GM18868 (cell line): ENCODE data around the gene GATAD2B.
"Not testable (repeated sequence)": the region's sequence is repeated elsewhere in the genome, so short reads cannot be mapped to it uniquely, and the experiment has no call there.

Experiments used
- ATAC-seq: cut with Tn5 transposase; IDR thresholded peaks from one replicate; pipeline ENCODE4 v1.9.1; 2021; ENCODE audit warnings: mild to moderate bottlenecking, moderate library complexity; ENCODE audit not compliant: unreplicated experiment

Gene GATAD2B

GRCh38 chr1:153932156-153933131 is 9.7 kb upstream of the GATAD2B start:
- ATAC-seq = no peak

- no peak for ATAC-seq
These were observed 7.5 kb upstream of the GATAD2B start for GRCh38 chr1:153929981-153930948.

DNA sequence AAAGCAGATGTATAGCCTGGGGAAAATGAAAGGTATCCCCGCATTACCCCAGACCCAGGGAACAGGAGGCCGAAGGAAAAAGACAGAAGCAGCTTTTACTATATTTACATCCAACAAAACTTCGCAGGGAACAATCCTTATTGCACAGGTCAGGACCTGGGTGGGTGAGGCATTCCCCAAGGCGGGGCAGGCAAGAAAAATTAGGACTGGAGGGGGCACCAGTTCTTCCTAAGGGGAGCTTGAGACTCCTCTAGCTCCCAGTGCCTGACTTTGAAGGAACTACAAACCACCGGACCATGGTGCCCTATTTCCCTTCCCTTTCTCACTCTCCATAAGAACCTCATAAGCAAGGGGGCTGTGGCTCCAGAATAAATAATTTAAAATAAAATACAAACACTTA is 6.7 kb upstream of the GATAD2B start:
- ATAC-seq = no peak

- ATAC-seq = no peak
These were observed 6.1 kb upstream of the GATAD2B start for GRCh38 chr1:153928791-153929341.

DNA sequence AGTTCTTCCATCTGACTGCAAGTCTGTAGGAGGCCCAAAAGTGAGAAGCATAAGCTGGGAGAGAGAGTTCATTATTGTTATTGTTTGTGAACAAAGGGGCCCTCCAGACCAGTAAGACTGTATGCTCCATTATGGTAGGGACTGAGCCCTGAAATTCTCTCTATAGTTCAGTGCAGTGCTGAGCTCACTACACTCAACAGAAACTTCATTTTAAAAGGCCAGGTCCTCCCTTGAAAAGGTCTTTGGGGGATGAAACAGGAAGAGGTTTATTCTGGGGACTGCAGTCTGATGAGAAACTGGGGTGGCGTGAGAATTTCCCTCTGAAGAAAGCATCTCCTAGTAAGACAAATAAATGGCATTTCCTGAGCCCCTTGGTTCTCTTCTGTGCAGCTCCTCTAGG is 5.5 kb upstream of the GATAD2B start:
- no peak for ATAC-seq

DNA sequence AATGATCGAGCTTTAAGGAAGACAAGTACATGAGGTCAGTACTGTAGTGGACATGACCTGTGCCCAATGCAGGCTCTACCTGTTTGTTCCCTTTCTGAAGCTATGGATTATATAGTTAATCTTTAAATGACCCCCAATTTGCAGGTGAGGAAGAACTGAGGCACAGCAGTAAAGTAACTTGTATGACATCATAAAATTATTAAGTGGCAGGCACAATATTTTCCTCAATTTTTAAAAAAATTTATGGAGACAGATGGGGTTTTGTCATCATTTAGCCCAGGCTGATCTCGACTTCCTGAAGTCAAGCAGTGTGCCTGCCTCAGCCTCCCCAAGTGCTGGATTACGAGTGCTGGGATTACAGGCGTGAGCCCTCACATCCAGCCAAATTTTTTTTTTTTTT is 3.6 kb upstream of the GATAD2B start:
- ATAC-seq = no peak

- peak; percentile 24 for ATAC-seq
These were observed 448 bp downstream of the GATAD2B start for GRCh38 chr1:153922076-153922971.

GRCh38 chr1:153921803-153922075 is 1.0 kb downstream of the GATAD2B start:
- no peak for ATAC-seq

- ATAC-seq = no peak
These were observed 1.5 kb downstream of the GATAD2B start for GRCh38 chr1:153921080-153921802.

DNA sequence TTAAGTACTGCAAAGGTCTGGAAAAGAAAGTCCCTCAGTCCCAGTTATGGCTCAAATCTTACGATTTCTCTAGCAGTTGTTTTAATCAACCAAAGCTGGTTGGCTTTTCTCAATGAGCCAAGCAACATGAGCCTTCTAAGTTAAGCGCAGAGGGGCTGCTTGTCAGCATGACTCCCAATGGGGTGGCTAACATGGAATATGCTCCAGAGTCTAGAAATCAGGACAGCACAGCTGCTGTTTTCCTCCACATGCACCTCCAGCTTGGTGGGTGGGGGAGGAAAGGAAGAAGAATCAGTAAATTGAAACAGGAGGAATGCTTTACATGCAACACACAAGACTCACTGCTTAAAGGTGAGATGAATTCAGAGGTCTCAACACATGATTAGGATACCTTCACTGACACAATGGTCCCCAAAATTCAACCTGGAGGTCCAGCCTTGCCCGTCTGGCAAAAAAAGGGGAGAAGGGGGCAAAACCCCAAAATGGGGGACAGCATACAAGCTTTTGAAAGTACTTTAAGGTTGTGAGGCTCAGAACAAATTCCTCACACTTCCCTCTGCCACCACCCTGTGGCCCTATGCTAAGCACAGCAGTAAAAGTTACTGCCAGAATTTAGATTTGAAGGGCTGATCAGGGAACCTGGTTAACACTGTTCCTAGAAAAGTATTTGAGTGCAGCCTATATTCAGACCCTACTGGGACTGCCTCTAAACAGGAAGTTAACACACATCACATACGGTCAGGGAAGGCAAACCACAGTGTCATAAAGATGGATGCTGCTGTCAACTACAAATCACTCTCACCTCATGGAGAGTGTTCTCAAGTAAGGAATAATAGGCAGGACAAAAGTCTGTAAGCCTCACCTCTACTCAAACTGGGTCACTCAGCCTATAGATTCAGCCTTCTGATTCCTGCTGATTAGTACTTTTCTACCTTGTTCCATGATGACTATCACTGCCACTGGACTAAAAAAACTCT is 2.6 kb downstream of the GATAD2B start:
- no peak for ATAC-seq

GRCh38 chr1:153916297-153916696 is 6.5 kb downstream of the GATAD2B start:
- ATAC-seq = no peak

DNA sequence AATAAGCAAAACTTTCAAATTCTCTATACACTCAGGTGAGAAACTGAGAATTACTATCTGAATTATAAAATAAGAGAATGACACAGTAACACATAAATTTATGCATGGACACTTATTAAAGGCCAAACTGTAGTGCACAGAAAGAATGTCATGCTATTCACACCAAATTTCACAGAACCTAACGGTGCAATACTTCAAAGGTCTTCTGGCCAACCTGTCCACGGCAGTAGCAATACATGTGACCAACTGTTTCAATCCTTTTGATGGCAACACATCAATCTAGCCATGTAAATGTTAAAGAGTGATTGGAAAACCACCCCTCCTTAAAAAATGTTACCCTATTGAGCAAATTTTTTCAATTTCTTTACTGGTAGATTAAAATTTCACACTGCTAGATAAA is 10.4 kb downstream of the GATAD2B start:
- no peak for ATAC-seq

DNA sequence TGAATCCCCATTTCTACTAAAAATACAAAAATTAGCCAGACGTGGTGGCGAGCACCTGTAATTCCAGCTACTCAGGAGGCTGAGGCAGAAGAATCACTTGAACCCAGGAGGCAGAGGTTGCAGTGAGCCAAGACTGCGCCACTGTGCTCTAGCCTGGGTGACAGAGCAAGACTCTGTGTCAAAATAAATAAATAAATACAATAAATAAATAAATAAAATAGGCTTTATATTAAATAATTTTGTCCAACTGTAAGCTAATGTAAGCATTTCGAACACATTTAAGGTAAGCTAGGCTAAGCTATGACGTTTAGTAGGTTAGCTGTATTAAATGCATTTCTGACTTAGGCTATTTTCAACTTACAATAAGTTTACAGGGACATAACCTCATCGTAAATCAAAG is 12.2 kb downstream of the GATAD2B start:
- not testable (repeated sequence) for ATAC-seq

DNA sequence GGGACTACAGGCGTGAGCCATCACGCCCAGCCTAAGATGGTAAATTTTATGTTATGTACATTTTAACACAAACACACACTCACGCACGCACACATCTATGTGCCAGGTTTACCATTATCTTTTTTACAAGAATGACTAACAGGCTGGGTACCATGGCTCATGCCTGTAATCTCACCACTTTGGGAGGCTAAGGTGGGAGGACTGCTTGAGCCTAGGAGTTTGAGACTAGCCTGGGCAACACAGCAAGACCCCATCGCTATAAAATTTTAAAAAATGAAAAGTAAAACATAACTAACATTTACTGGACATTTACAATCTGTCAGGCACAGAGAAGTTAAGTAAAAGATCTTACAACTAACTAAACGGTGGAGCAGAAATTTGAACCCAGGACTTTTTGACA is 14.7 kb downstream of the GATAD2B start:
- ATAC-seq = no peak

DNA sequence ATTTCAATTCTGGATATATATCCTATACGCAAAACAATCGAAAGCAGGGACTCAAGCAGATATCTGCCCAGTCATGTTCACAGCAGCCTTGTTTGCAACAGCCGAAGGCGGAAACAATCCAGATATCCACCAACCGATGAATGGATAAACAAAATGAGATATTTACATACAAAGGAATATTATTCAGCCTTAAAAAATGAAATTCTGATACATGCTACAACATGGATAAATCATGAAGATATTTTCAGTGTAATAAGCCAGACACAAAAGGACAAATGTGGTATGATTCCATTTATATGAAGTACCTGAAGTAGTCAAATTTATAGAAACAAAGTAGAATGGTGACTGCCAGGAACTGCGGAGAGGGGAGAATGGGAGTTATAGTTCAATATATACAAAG is 15.6 kb downstream of the GATAD2B start:
- no peak for ATAC-seq

GRCh38 chr1:153906396-153906795 is 16.4 kb downstream of the GATAD2B start:
- ATAC-seq = no peak

DNA sequence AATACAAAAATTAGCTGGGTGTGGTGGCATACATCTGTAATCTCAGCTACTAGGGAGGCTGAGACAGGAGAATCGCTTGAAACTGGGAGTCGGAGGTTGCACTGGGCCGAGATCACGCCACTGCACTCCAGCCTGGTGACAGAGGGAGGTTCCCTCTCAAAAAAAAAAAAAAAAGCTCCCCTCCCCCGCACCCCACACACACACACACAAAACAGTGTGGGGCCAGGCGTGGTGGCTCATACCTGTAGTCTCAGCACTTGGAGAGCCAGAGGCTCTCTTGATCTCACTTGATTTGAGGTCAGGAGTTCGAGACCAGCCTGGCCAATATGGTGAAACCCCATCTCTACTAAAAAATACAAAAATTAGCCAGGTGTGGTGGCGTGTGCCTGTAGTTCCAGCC is 16.9 kb downstream of the GATAD2B start:
- ATAC-seq = not testable (repeated sequence)

- ATAC-seq = no peak
These were observed 18.8 kb downstream of the GATAD2B start for GRCh38 chr1:153903841-153904455.
